GM21825 (cell line): ENCODE measurements around the gene EPHA3.

Experiments used
- ATAC-seq: cut with Tn5 transposase; IDR thresholded peaks from one replicate; pipeline ENCODE4 v1.9.1; 2021; ENCODE audit warnings: mild to moderate bottlenecking, moderate library complexity; ENCODE audit not compliant: unreplicated experiment

Gene EPHA3

DNA sequence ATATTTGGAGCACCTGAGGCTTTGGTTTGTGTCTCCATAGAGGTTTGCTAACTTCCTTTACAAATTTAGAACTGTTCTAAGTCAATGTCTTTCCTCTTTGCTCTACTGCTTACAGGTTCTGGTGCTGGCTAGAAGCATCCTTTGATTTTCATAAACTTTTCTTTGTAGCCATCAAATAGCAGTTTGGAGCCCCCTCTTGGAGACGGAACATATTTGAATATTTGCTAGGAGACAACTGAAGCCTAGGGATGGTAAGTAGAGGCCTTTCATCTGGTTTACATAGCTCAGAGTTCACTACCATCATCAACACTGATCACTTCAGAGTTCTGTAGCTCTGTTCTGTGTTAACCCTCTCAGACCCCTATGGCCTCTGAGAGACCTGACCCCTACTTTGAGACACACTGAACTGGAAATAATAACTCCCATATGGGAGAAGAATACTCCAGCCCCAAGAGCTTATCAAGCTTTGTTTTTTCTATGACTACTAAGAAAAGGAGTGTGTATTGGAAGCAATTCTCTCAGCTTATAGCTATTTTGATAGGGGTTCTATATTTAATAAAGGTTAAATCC lies 420.4 kb downstream of the EPHA3 start:
- no peak for ATAC-seq
